Measurements from ENCODE around the gene CLDND2.

The CLDND2 gene

DNA sequence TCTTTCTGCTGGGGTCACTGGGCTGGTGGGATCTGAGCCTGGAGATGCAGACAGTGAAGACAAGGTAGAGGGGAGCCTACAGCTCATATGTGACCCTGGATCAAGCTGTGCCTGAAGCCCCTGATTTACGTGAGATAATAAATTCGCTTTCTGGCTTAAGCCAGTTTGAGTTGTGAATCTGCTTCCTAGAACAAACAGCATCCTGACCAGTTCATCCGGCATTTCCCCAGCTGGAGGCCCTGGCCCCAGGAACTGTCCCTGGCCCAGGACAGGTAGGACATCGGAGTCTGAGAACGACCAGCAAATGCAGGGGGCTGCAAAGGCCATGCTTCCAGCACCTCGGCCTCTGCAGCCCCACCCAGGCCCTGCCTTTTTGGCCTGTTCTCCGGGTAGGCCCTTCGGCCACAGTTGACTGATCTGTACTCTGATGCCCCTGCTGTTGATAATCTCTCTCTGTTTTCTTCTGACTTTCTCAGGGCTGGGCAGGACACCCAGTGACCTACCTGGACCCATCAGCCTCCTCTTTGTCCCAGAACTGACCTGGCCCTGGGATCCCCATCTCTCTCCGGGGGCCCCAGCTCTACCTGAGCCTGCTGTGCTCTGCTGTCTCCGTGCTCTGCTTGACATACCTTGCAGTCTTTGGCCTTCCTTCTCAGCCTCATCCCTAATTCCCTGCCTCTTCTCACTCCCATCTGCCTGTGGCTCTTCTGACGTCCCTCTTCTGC, 17.4 kb downstream of the CLDND2 start:
- TF ChIP-seq, protein P1, sequence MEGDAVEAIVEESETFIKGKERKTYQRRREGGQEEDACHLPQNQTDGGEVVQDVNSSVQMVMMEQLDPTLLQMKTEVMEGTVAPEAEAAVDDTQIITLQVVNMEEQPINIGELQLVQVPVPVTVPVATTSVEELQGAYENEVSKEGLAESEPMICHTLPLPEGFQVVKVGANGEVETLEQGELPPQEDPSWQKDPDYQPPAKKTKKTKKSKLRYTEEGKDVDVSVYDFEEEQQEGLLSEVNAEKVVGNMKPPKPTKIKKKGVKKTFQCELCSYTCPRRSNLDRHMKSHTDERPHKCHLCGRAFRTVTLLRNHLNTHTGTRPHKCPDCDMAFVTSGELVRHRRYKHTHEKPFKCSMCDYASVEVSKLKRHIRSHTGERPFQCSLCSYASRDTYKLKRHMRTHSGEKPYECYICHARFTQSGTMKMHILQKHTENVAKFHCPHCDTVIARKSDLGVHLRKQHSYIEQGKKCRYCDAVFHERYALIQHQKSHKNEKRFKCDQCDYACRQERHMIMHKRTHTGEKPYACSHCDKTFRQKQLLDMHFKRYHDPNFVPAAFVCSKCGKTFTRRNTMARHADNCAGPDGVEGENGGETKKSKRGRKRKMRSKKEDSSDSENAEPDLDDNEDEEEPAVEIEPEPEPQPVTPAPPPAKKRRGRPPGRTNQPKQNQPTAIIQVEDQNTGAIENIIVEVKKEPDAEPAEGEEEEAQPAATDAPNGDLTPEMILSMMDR (conservative IDR thresholded peaks at IDR 0.05; ENCODE audit: low read length) = no peak
- no peak overlapping the region for H3K4me3 ChIP-seq (ENCODE audit: low read length)
- no peak for DNase-seq (ENCODE audit: low read depth)

DNA sequence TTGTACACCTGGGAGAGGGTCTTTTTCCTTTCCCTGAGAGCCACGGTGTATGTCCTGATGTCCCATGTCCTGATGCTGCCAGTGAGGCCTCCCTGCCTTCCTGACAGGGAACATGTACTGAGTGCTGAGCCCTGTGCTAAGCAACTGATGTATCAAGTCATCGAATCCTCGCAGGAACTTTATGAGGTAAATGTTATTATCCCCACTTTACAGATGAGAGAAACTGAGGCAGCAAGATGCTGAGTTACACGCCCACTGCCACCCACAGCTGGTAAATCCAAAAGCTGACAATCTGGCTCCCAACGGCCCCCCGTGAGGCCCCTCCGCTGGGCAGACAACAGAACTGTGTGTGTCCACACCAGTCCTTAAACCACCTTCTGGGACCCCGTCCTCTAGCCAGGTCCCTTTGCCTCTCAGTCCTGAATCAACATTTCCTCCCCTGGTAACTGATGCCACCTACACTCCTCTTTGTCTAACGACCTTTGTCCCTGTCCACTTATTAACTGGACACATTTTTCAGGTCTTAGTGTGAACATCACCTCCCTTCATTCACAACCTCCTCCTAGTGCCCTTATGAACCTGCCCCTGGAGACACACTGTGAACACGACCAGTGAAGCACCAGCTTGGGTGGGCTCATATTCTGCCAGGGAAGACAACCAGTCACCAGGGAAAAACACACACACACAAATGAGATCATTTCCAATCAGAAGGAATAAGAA, 21.4 kb downstream of the CLDND2 start:
- TF ChIP-seq, protein P1 (conservative IDR thresholded peaks at IDR 0.05; ENCODE audit: low read length) = no peak
- H3K4me3 ChIP-seq (ENCODE audit: low read length) = no peak overlapping the region
- no peak for DNase-seq (ENCODE audit: low read depth)

DNA sequence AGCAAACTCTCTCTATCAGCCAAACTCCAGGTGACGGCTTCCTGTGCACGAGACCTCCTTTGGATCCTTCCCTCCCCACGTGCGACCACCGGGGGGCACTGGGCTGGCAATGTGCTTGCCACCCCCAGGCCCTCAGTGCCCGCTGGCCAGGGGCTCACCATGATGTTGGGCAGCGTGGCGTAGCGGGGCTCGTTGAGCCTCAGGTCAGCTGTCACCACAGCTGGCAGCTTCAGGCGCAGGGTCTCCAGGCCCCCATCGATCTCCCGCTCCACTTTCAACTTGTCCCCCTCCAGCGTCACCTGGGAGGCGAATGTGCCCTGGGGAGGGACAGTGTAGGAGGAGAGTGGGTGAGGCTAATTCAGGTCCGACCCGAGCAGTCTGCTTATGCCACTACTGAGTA, 22.1 kb downstream of the CLDND2 start:
- H3K4me3 ChIP-seq (ENCODE audit: low read length) = no peak overlapping the region
- DNase-seq (ENCODE audit: low read depth) = no peak
- TF ChIP-seq, protein P1 (conservative IDR thresholded peaks at IDR 0.05; ENCODE audit: low read length) = no peak

DNA sequence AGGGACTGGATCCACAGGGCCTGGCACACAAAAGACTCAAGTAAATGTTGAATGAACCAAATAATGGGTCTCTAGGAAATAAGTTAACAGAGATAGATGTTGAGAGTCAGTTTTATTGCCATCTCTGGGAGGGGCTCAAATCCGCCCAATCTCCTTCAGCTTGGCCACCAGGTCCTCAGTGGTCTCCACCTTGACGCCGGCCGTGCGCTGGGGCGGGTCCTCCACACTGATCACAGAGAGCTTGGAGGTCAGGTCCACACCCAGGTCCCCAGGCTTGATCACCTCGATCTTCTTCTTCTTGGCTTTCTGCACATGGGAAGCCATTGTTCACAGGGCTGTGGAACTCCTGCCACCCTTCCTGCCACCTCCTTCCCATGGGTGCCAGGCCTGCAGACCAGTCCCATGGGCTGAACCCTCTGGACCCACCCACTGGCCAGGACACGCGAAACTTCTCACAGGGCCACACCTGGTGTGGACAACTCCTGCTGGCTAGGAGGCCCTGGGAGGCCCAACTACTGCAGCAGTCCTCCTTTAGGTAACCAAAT, 23.7 kb downstream of the CLDND2 start:
- no peak overlapping the region for H3K4me3 ChIP-seq (ENCODE audit: low read length)
- no peak for DNase-seq (ENCODE audit: low read depth)
- TF ChIP-seq, protein P1 (conservative IDR thresholded peaks at IDR 0.05; ENCODE audit: low read length) = no peak

DNA sequence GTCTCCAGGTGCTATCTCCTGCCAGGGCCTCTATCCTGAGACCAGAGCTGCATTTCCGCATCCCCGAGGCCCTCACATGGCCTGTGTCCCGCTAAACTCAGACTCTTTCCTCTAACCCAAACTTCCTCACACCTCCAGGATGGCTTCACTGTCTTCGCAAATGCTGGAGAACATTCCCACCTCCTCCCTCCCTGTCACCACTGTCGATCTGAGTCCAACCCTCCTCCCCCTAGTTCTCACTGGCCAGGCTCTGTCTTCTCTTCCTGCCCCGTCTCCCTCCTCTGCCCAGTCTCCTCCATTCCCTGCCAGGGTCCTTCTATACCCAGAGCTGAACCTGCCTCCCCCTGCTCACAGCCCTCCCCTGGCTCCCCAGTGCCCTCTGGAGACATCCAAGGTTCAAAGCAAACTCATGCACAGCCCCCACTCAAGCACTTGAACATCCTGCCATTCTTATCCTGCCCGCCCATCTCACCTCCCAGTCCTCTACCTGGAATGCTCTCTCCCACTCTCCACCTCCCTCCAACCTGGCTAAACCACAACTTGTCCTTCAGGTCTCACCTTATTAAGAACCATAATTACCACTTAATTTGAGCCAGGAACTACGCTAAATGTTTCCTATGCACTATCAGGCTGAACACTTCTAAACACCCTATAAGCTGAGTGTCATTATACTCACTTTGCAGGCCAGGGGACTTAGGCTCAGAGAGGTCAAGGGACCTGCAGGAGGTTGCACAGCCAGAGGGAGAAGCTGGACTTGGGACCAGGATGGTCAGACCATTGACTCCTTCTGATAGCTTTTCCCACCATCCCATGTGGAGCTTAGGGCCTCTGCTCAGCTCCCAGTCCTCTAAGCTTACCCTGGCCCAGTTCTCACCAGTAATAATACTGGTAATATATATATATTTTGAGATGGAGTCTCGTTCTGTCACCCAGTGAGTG, 25.9 kb downstream of the CLDND2 start:
- no peak overlapping the region for H3K4me3 ChIP-seq (ENCODE audit: low read length)
- TF ChIP-seq, protein P1 (conservative IDR thresholded peaks at IDR 0.05; ENCODE audit: low read length) = no peak
- DNase-seq (ENCODE audit: low read depth) = no peak

DNA sequence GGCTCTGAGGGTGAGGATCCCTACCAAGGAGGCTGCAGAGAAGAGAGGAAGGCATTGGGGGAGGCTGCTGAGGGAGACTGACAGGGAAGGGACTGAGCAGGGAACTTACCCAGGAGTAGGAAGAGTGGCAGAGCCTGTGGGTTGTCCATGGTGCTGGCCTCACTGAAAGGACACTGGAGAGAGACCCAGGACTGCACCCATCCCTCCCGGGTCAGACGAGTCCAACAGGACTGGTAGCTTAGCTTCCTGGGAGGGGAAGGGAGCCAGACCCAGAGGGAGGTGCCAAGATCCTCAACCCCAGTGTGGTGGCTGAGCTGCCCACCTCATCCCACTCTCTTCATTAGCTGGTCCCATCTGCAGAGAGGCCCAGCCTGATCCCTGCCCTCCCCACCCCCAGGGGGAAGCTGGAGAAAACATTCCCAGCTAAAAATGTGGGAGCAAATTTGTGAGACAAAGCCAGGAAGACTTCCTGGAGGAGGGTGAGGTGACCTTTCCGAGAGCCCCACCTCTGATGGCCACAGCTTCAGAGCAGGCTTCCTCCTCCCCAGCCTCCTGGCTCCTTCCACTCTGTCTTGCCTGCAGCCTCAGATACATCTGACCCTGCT, 26.7 kb downstream of the CLDND2 start, which contains the start of gene VSIG10L:
Gene VSIG10L, minus strand, starts transcription at position 164 of the 605 bp plus-strand sequence. Its CDS starts 15 bp downstream, at position 149.
- TF ChIP-seq, protein P1 (conservative IDR thresholded peaks at IDR 0.05; ENCODE audit: low read length) = no peak

More for the DNA sequence above, 26.7 kb downstream of the CLDND2 start, which contains the start of gene VSIG10L:
- DNase-seq (ENCODE audit: low read depth) = no peak
- no peak within 1 kb of the TSS for H3K4me3 ChIP-seq (ENCODE audit: low read length)

Measured in AG10803 (cell line).